Measurements from ENCODE around the gene TRMT11. TPM values are rescaled to one million over a fixed set of nuclear protein-coding genes. Genes with fewer than 3 reads are reported as not detected.

The TRMT11 gene
- total RNA-seq, 1 experiment from 2014 or later = 17.9 TPM

- no peaks in the 10 kb centered on the region for H3K36me3 ChIP-seq (ENCODE audit: low read depth, low read length)
- no peaks in the 10 kb centered on the region for H3K27me3 ChIP-seq (ENCODE audit: low read length)
- H2AFZ ChIP-seq (ENCODE audit: low read length) = no peak overlapping the region
- H3K27ac ChIP-seq (ENCODE audit: low read length) = no peak overlapping the region
- ATAC-seq (no peak), DNase-seq (peak; percentile 12)
- CTCF ChIA-PET = no interaction called here
- intact Hi-C loops (cut with micrococcal nuclease) = no loop called here
- no peaks in the 10 kb centered on the region for H3K9me3 ChIP-seq (ENCODE audit: low read length)
- no peak overlapping the region for H3K9ac ChIP-seq (ENCODE audit: low read length)
- peaks cover 5% of the 10 kb centered on the region for H4K20me1 ChIP-seq (ENCODE audit: low read length)
- no peaks in the 10 kb centered on the region for H3F3A ChIP-seq (ENCODE audit: low read length, unreplicated experiment)
- peak overlapping the region; percentile 85 for H3K4me2 ChIP-seq (ENCODE audit: low read length)
- peak overlapping the region; percentile 21; the same call in 1 of the 2 replicates for H3K4me3 ChIP-seq (ENCODE audit: low read length)
- peaks cover 95% of the 10 kb centered on the region for H3K79me2 ChIP-seq (ENCODE audit: low read length)
- BruUV-seq (replicated peaks) = no TSS peak
- peaks cover 30% of the 10 kb centered on the region for H3K4me1 ChIP-seq (ENCODE audit: insufficient read depth, low read length)
- H3K9me2 ChIP-seq (replicated peaks; ENCODE audit: low read length) = no peaks in the 10 kb centered on the region
- POLR2A ChIA-PET (ENCODE audit: unreplicated experiment) = no interaction called here
- TF ChIP-seq, protein P1, sequence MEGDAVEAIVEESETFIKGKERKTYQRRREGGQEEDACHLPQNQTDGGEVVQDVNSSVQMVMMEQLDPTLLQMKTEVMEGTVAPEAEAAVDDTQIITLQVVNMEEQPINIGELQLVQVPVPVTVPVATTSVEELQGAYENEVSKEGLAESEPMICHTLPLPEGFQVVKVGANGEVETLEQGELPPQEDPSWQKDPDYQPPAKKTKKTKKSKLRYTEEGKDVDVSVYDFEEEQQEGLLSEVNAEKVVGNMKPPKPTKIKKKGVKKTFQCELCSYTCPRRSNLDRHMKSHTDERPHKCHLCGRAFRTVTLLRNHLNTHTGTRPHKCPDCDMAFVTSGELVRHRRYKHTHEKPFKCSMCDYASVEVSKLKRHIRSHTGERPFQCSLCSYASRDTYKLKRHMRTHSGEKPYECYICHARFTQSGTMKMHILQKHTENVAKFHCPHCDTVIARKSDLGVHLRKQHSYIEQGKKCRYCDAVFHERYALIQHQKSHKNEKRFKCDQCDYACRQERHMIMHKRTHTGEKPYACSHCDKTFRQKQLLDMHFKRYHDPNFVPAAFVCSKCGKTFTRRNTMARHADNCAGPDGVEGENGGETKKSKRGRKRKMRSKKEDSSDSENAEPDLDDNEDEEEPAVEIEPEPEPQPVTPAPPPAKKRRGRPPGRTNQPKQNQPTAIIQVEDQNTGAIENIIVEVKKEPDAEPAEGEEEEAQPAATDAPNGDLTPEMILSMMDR (conservative IDR thresholded peaks at IDR 0.05; ENCODE audit: low read depth, low read length) = no peak
- TF ChIP-seq EZH2phosphoT487 (IDR thresholded peaks at IDR 0.05; ENCODE audit: borderline replicate concordance, low read length) (no peak), EZH2 (IDR thresholded peaks at IDR 0.05; ENCODE audit: low read length, unreplicated experiment) (no peak)
Measured at GRCh38 chr6:125989631-125990030, 3.3 kb downstream of the TRMT11 start.

GRCh38 chr6:125991653-125992052, 5.3 kb downstream of the TRMT11 start:
- TF ChIP-seq EZH2phosphoT487 (IDR thresholded peaks at IDR 0.05; ENCODE audit: borderline replicate concordance, low read length) (no peak), EZH2 (IDR thresholded peaks at IDR 0.05; ENCODE audit: low read length, unreplicated experiment) (no peak)
- TF ChIP-seq, protein P1 (conservative IDR thresholded peaks at IDR 0.05; ENCODE audit: low read depth, low read length) = no peak
- Histone ChIP-seq H3K4me3 (ENCODE audit: low read length) (no peak overlapping the region), H3K4me2 (ENCODE audit: low read length) (no peak overlapping the region), H3K9ac (ENCODE audit: low read length) (no peak overlapping the region), H4K20me1 (ENCODE audit: low read length) (peaks cover 5% of the 10 kb centered on the region), H3K79me2 (ENCODE audit: low read length) (peaks cover 77% of the 10 kb centered on the region), H3K27ac (ENCODE audit: low read length) (no peak overlapping the region), H3K9me3 (ENCODE audit: low read length) (no peaks in the 10 kb centered on the region), H2AFZ (ENCODE audit: low read length) (no peak overlapping the region), H3K4me1 (ENCODE audit: insufficient read depth, low read length) (peaks cover 26% of the 10 kb centered on the region), H3K36me3 (ENCODE audit: low read depth, low read length) (peaks cover 4% of the 10 kb centered on the region), H3F3A (ENCODE audit: low read length, unreplicated experiment) (no peaks in the 10 kb centered on the region), H3K9me2 (replicated peaks; ENCODE audit: low read length) (no peaks in the 10 kb centered on the region), H3K27me3 (ENCODE audit: low read length) (no peaks in the 10 kb centered on the region)
- ATAC-seq (no peak), DNase-seq (no peak)
- CTCF ChIA-PET = no interaction called here
- intact Hi-C loops (cut with micrococcal nuclease) = no loop called here
- BruUV-seq (replicated peaks) = no TSS peak
- POLR2A ChIA-PET (ENCODE audit: unreplicated experiment) = no interaction called here

DNA sequence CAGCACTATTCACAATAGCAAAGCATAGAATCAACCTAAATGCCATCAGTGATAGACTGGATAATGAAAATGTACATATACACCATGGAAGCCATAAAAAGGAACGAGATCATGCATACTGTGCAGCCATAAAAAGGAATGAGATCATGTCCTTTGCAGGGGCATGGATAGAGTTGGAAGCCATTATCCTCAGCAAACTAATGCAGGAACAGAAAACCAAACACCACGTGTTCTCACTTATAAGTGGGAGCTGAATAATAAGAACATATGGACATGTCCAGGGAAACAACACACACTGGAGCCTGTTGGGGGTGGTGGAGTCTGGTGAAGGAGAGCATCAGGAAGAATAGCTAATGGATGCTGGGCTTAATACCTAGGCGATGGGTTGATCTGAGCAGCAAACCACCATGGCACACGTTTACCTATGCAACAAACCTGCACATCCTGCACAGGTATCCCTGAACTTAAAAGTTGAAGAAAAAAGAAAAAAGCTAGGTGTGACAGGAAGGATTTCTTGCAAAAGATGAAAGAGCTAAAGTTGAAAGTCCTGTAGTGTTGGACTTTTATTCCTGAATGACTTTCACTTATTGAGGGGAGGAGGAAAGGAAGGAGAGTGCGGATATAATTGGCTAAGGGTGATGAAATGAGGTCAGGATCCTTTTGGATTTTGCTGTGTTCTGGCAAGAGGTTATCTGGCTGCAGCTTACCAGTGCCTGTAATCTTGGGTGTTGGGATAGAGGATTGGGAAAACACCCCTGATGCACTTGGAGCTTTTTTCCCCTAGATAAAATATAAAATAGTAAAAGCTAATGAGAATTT, 8.5 kb downstream of the TRMT11 start:
- Histone ChIP-seq H3K9me3 (ENCODE audit: low read length) (no peaks in the 10 kb centered on the region), H3K79me2 (ENCODE audit: low read length) (peaks cover 45% of the 10 kb centered on the region), H3K27ac (ENCODE audit: low read length) (no peak overlapping the region), H3K9ac (ENCODE audit: low read length) (no peak overlapping the region), H4K20me1 (ENCODE audit: low read length) (peaks cover 2% of the 10 kb centered on the region), H2AFZ (ENCODE audit: low read length) (no peak overlapping the region), H3K4me2 (ENCODE audit: low read length) (no peak overlapping the region), H3K27me3 (ENCODE audit: low read length) (no peaks in the 10 kb centered on the region), H3K4me1 (ENCODE audit: insufficient read depth, low read length) (peaks cover 5% of the 10 kb centered on the region), H3K9me2 (replicated peaks; ENCODE audit: low read length) (no peaks in the 10 kb centered on the region), H3K4me3 (ENCODE audit: low read length) (no peak overlapping the region), H3K36me3 (ENCODE audit: low read depth, low read length) (peaks cover 23% of the 10 kb centered on the region), H3F3A (ENCODE audit: low read length, unreplicated experiment) (no peaks in the 10 kb centered on the region)
- BruUV-seq (replicated peaks) = no TSS peak
- DNase-seq (no peak), ATAC-seq (no peak)
- TF ChIP-seq, protein P1 (conservative IDR thresholded peaks at IDR 0.05; ENCODE audit: low read depth, low read length) = no peak
- intact Hi-C loops (cut with micrococcal nuclease) = loop anchor here (5.0 kb wide), 1 partner anchor 37 kb away; no protein-coding TSS in a partner anchor
- ChIA-PET CTCF (interaction anchor here (0.7 kb wide), 1 partner anchor 1521 kb away, joined by 4 read pairs; no protein-coding TSS in a partner anchor), POLR2A (ENCODE audit: unreplicated experiment) (interaction anchor here (0.6 kb wide), 1 partner anchor 45 kb away, joined by 9 read pairs; no protein-coding TSS in a partner anchor)
